Panc1 (cell line): ENCODE measurements around the gene NAA40. TPM values are rescaled to one million over a fixed set of nuclear protein-coding genes. Genes with fewer than 3 reads are reported as not detected.
A peak's percentile ranks its signal among the peaks of the same experiment; 100 is the strongest.

Experiments
- ATAC-seq: fragments of 200-7000 bp; cut with Tn5 transposase; 2 replicates; pipeline ENCODE4 v1.9.1; 2020; ENCODE audit warnings: mild to moderate bottlenecking, moderate library complexity
- BruUV-seq: library from RNA; stranded (reverse); fragments of 400-500 nt; replicated peaks from 2 replicates; lab custom pipeline; 2021; lab: Mats Ljungman, UMichigan
- CTCF ChIA-PET: fragments of 300-600 bp; sonication (Branson Sonifier 250); formaldehyde crosslinking; loops from one replicate; lab custom pipeline; 2022; ENCODE audit warnings: antibody characterized with exemption; lab: Charles Lee
- POLR2A ChIA-PET: fragments of 300-600 bp; sonication (Branson Sonifier 250); formaldehyde crosslinking; loops from one replicate; lab custom pipeline; 2022; ENCODE audit warnings: antibody characterized with exemption; lab: Charles Lee
- DNase-seq: peaks from one replicate; pipeline ENCODE4 v3.0.0-alpha.2; 2010; ENCODE audit warnings: low read depth, low spot score
- H3K27ac ChIP-seq: 2 replicates; pipeline ENCODE4 v1.5.1; 2011; ENCODE audit warnings: mild to moderate bottlenecking, low read length, inconsistent platforms
- H3K27me3 ChIP-seq: fragments of 200-500 bp; sonication (Bioruptor generic); 2 replicates; pipeline ENCODE4 v1.6.0; 2014; ENCODE audit warnings: low read length, inconsistent platforms; ENCODE audit not compliant: control insufficient read depth, insufficient read depth
- H3K36me3 ChIP-seq: fragments of 200-500 bp; sonication (Bioruptor generic); 2 replicates; pipeline ENCODE4 v1.5.1; 2014; ENCODE audit warnings: inconsistent platforms, mild to moderate bottlenecking, low read length, moderate library complexity; ENCODE audit not compliant: control insufficient read depth, insufficient read depth
- H3K4me1 ChIP-seq: 2 replicates; pipeline ENCODE4 v1.5.1; 2011; ENCODE audit warnings: inconsistent platforms, mild to moderate bottlenecking, low read length, moderate library complexity; ENCODE audit not compliant: control insufficient read depth, insufficient read depth
- H3K4me3 ChIP-seq, 2 experiments: 2 replicates each; pipeline ENCODE4 v1.5.1; 2011 to 2012; ENCODE audit warnings: low read depth in 2 of 2, low read length in 2 of 2, mild to moderate bottlenecking in 2 of 2, inconsistent platforms in 1 of 2, moderate library complexity in 1 of 2
- H3K9me3 ChIP-seq: fragments of 200-500 bp; sonication (Bioruptor generic); 2 replicates; pipeline ENCODE4 v1.5.1; 2014; ENCODE audit warnings: low read depth, mild to moderate bottlenecking, inconsistent platforms, low read length, moderate library complexity; ENCODE audit not compliant: control insufficient read depth, insufficient read depth
- CTCF ChIP-seq: fragments of 450-650 bp; IDR thresholded peaks from 2 replicates; pipeline ENCODE4 v1.5.1; 2017; ENCODE audit warnings: mild to moderate bottlenecking
- POLR2AphosphoS5 ChIP-seq: IDR thresholded peaks from 2 replicates; pipeline ENCODE4 v1.6.1; 2012; ENCODE audit warnings: mild to moderate bottlenecking, low read depth, low read length, moderate library complexity
- REST ChIP-seq, 2 experiments: IDR thresholded peaks; 2 replicates each; pipeline ENCODE4 v1.6.1; 2011 to 2012; ENCODE audit warnings: low read depth in 2 of 2, control low read depth in 1 of 2, low read length in 1 of 2, mild to moderate bottlenecking in 1 of 2, moderate library complexity in 1 of 2; ENCODE audit not compliant: insufficient read depth in 1 of 2
- SIN3A ChIP-seq: IDR thresholded peaks from 2 replicates; pipeline ENCODE4 v1.6.1; 2012; ENCODE audit warnings: low read depth, mild to moderate bottlenecking, low read length, moderate library complexity, borderline replicate concordance; ENCODE audit not compliant: insufficient read depth
- TCF7L2 ChIP-seq: IDR thresholded peaks from 2 replicates; pipeline ENCODE4 v1.6.1; 2011; ENCODE audit warnings: mild to moderate bottlenecking, low read depth, low read length, inconsistent platforms
- in situ Hi-C: cut with HindIII; loops from 2 replicates; pipeline ENCODE4 v1.10.0; 2016; ENCODE audit warnings: low sequenced_read_pairs, low pct_unique_long_range_greater_than_20kb
- intact Hi-C: fragments of 100-400 bp; cut with micrococcal nuclease; formaldehyde crosslinking; loops from one replicate; pipeline ENCODE4 v1.10.0; 2022; ENCODE audit not compliant: unreplicated experiment
- total RNA-seq: library from RNA; stranded (reverse); gene quantifications from one replicate; pipeline ENCODE4 v1.2.1, GENCODE V29; 2021; ENCODE audit not compliant: unreplicated experiment

NAA40 gene
- total RNA-seq, 1 experiment from 2014 or later, result 43.2 TPM

- DNase-seq (no peak), ATAC-seq (peak; percentile 54)
- no peak for TF ChIP-seq TCF7L2
- H3K9me3 ChIP-seq, result no peaks in the 10 kb centered on the region
- in situ Hi-C loops, result no loop called here
- POLR2A ChIA-PET, result interaction anchor here (0.6 to 0.7 kb wide), 2 partner anchors 21 to 264 kb away, joined by 3 to 4 read pairs; no protein-coding TSS in a partner anchor
- peak overlapping the region; percentile 89 to 93 for H3K4me3 ChIP-seq
- intact Hi-C loops, result no loop called here
- no peaks in the 10 kb centered on the region for H3K27me3 ChIP-seq
- H3K27ac ChIP-seq, result peak overlapping the region; percentile 90
- CTCF ChIA-PET, result no interaction called here
- no TSS peak for BruUV-seq
- peaks cover 26% of the 10 kb centered on the region for H3K4me1 ChIP-seq
- H3K36me3 ChIP-seq, result peaks cover 2% of the 10 kb centered on the region; the same call in 1 of the 2 replicates
Measured at GRCh38 chr11:63985812-63986155, 47.0 kb downstream of the NAA40 start.

GRCh38 chr11:63986156-63986931, 47.5 kb downstream of the NAA40 start, which contains the start of gene OTUB1:
OTUB1 (plus strand) TSS chr11:63986438; CDS start chr11:63986457, 19 bp downstream.
- in situ Hi-C loops, result no loop called here
- TF ChIP-seq TCF7L2, result 0 out of 2 replicates have a peak, but pooled peaks have one; percentile 31
- TF ChIP-seq SIN3A, result no peak
- TF ChIP-seq POLR2AphosphoS5, result peak; percentile 94
- no peak for TF ChIP-seq CTCF
- ATAC-seq (peak; percentile 95), DNase-seq (peak; percentile 65)
- Histone ChIP-seq H3K27me3 (no peaks in the 10 kb centered on the region), H3K27ac (peak within 1 kb of the TSS; percentile 90), H3K9me3 (no peaks in the 10 kb centered on the region), H3K4me3 (peak within 1 kb of the TSS; percentile 89 to 93), H3K4me1 (peaks cover 25% of the 10 kb centered on the region), H3K36me3 (peaks cover 2% of the 10 kb centered on the region; the same call in 1 of the 2 replicates)
- intact Hi-C loops, result no loop called here
- BruUV-seq, result no TSS peak
- POLR2A ChIA-PET, result interaction anchor here (0.6 to 0.7 kb wide), 2 partner anchors 21 to 264 kb away, joined by 3 to 4 read pairs; no protein-coding TSS in a partner anchor
- CTCF ChIA-PET, result no interaction called here

- intact Hi-C loops, result no loop called here
- Histone ChIP-seq H3K9me3 (no peaks in the 10 kb centered on the region), H3K27me3 (no peaks in the 10 kb centered on the region), H3K4me1 (peaks cover 21% of the 10 kb centered on the region), H3K36me3 (peaks cover 2% of the 10 kb centered on the region; the same call in 1 of the 2 replicates), H3K27ac (peak overlapping the region; percentile 90), H3K4me3 (peak overlapping the region; percentile 89 to 93)
- TF ChIP-seq CTCF, result no peak
- no peak for TF ChIP-seq SIN3A
- TF ChIP-seq POLR2AphosphoS5, result no peak
- TF ChIP-seq REST (IDR thresholded peaks at IDR 0.05; ENCODE audit: insufficient read depth in 1 of 2, low read depth in 2 of 2, low read length in 1 of 2), result no peak
- TF ChIP-seq TCF7L2, result no peak
- DNase-seq, result no peak
- POLR2A ChIA-PET, result no interaction called here
- in situ Hi-C loops, result no loop called here
- CTCF ChIA-PET, result no interaction called here
- no peak for ATAC-seq
- BruUV-seq, result no TSS peak
Measured at GRCh38 chr11:63986932-63987513, 48.2 kb downstream of the NAA40 start.
